Nephron progenitor cell (in vitro differentiated cells): ENCODE results near the gene ACTG1.

ENCODE experiments used
- DNase-seq: peaks from one replicate; pipeline ENCODE4 v3.0.0; 2021
- H3K27ac Mint-ChIP-seq: 2 replicates; pipeline ENCODE4 v1.8.0; 2021; ENCODE audit warnings: mild to moderate bottlenecking, moderate library complexity, mixed read lengths
- H3K27me3 Mint-ChIP-seq: 2 replicates; pipeline ENCODE4 v1.8.0; 2021; ENCODE audit warnings: mild to moderate bottlenecking, low read depth, mixed read lengths; ENCODE audit not compliant: poor library complexity
- H3K36me3 Mint-ChIP-seq: 2 replicates; pipeline ENCODE4 v1.8.0; 2021; ENCODE audit warnings: low read depth, mixed read lengths
- H3K4me1 Mint-ChIP-seq: 2 replicates; pipeline ENCODE4 v1.8.0; 2021; ENCODE audit warnings: mixed read lengths
- H3K4me3 Mint-ChIP-seq: 2 replicates; pipeline ENCODE4 v1.8.0; 2021; ENCODE audit warnings: mild to moderate bottlenecking, moderate library complexity, mixed read lengths
- H3K9me3 Mint-ChIP-seq: 2 replicates; pipeline ENCODE4 v1.8.0; 2021; ENCODE audit warnings: mild to moderate bottlenecking, moderate library complexity, mixed read lengths
- TF ChIP-seq, protein P1 (sequence below): fragments of 200-600 bp; sonication (generic); IDR thresholded peaks from 2 replicates; pipeline ENCODE4 v1.5.0; 2021; ENCODE audit warnings: antibody characterized with exemption

ACTG1 gene

DNA sequence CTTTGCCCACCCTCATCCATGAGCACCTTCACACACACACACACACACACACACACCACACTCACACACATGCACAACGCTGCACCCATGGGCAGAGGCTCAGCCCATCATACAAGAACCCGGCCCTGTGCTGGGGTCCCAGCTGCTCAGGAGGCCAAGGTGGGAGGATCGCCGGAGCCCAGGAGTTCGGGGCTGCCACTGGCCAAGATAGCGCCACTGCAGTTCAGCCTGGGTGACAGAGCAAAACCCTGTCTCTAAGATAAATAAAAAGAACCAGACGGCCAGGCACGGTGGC, 12.2 kb upstream of the ACTG1 start:
- TF ChIP-seq, protein P1, sequence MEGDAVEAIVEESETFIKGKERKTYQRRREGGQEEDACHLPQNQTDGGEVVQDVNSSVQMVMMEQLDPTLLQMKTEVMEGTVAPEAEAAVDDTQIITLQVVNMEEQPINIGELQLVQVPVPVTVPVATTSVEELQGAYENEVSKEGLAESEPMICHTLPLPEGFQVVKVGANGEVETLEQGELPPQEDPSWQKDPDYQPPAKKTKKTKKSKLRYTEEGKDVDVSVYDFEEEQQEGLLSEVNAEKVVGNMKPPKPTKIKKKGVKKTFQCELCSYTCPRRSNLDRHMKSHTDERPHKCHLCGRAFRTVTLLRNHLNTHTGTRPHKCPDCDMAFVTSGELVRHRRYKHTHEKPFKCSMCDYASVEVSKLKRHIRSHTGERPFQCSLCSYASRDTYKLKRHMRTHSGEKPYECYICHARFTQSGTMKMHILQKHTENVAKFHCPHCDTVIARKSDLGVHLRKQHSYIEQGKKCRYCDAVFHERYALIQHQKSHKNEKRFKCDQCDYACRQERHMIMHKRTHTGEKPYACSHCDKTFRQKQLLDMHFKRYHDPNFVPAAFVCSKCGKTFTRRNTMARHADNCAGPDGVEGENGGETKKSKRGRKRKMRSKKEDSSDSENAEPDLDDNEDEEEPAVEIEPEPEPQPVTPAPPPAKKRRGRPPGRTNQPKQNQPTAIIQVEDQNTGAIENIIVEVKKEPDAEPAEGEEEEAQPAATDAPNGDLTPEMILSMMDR: no peak
- Mint-ChIP-seq H3K4me1 (peaks cover 49% of the 10 kb centered on the region), H3K27me3 (peaks cover 29% of the 10 kb centered on the region), H3K4me3 (no peak overlapping the region), H3K36me3 (no peaks in the 10 kb centered on the region), H3K27ac (no peak overlapping the region), H3K9me3 (no peaks in the 10 kb centered on the region)
- no peak for DNase-seq

DNA sequence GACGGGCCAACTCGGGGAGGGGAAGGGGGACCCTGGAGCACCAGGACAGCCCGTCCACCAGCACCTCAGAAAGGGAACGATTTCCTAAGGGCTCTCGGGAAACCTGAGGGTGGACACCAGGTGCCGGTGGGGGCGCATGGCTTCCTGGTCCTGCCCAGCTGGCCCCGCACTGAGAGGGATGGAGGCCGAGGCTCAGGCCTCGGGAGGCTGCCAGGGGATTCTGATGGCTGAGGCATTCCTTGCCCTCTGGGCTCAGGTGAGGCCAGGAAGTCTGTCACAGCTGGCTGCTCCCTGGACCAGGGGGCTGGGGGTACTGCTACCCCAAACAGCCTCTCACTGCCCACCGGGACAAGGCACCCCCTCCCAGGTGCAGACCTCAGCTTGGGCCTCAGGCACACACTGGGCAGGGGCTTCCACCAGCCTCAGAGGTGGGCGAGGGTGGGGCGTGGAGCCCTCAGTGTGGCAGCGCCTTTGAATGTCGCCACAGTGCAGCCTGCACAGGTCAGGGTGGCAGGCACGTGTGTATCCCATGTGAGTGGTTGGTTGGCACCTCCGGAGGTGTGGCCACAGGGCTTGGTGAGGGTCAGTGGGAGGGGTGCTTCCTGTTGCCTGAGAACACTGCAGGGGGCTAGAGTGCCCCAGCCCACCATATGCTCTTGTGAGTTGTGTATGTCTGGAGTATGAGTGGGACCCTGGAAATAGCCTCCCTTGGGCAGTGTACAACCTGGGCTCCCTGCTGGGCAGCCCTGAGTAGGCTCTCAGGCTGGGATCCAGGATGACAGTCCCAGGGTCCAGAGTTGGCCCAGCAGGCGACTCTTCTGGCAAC, 11.7 kb upstream of the ACTG1 start:
- TF ChIP-seq, protein P1: no peak
- Mint-ChIP-seq H3K4me3 (no peak overlapping the region), H3K36me3 (no peaks in the 10 kb centered on the region), H3K27me3 (peaks cover 32% of the 10 kb centered on the region), H3K4me1 (peaks cover 49% of the 10 kb centered on the region), H3K9me3 (no peaks in the 10 kb centered on the region), H3K27ac (no peak overlapping the region)
- no peak for DNase-seq

GRCh38 chr17:81523402-81524038, 10.9 kb upstream of the ACTG1 start:
- Mint-ChIP-seq H3K4me3 (no peak overlapping the region), H3K36me3 (no peaks in the 10 kb centered on the region), H3K4me1 (peaks cover 50% of the 10 kb centered on the region), H3K27ac (no peak overlapping the region), H3K27me3 (peaks cover 35% of the 10 kb centered on the region), H3K9me3 (no peaks in the 10 kb centered on the region)
- no peak for DNase-seq
- TF ChIP-seq, protein P1: no peak

GRCh38 chr17:81522491-81523401, 10.1 kb upstream of the ACTG1 start:
- Mint-ChIP-seq H3K36me3 (no peaks in the 10 kb centered on the region), H3K4me1 (peaks cover 54% of the 10 kb centered on the region), H3K9me3 (no peaks in the 10 kb centered on the region), H3K27ac (peak overlapping the region; percentile 32), H3K27me3 (peaks cover 41% of the 10 kb centered on the region), H3K4me3 (no peak overlapping the region)
- TF ChIP-seq, protein P1: peak; percentile 55
- DNase-seq: peak; percentile 85

GRCh38 chr17:81520021-81520901, 7.7 kb upstream of the ACTG1 start:
- H3K27ac Mint-ChIP-seq: no peak overlapping the region
- H3K4me1 Mint-ChIP-seq: peaks cover 64% of the 10 kb centered on the region
- TF ChIP-seq, protein P1: no peak
- no peaks in the 10 kb centered on the region for H3K36me3 Mint-ChIP-seq
- no peaks in the 10 kb centered on the region for H3K9me3 Mint-ChIP-seq
- DNase-seq: no peak
- H3K27me3 Mint-ChIP-seq: peaks cover 41% of the 10 kb centered on the region
- peak overlapping the region; percentile 42 for H3K4me3 Mint-ChIP-seq
